HG02884 (cell line): ENCODE results near the gene ASB18.

ENCODE experiments used
- ATAC-seq: cut with Tn5 transposase; IDR thresholded peaks from one replicate; pipeline ENCODE4 v1.9.1; 2021; ENCODE audit warnings: mild to moderate bottlenecking, moderate library complexity; ENCODE audit not compliant: unreplicated experiment

Gene ASB18

GRCh38 chr2:236164925-236165841 lies 99.0 kb downstream of the ASB18 start:
- ATAC-seq, result no peak

GRCh38 chr2:236164201-236164924 lies 99.8 kb downstream of the ASB18 start:
- ATAC-seq, result no peak

GRCh38 chr2:236163471-236164200 lies 100.6 kb downstream of the ASB18 start:
- no peak for ATAC-seq

- ATAC-seq, result no peak
Observed at GRCh38 chr2:236162882-236163470, 101.2 kb downstream of the ASB18 start.

GRCh38 chr2:236162031-236162845 lies 102.0 kb downstream of the ASB18 start:
- ATAC-seq, result no peak

- no peak for ATAC-seq
Observed at GRCh38 chr2:236161531-236161930, 102.7 kb downstream of the ASB18 start.

GRCh38 chr2:236161082-236161462 lies 103.1 kb downstream of the ASB18 start:
- no peak for ATAC-seq

- no peak for ATAC-seq
Observed at GRCh38 chr2:236160366-236161081, 103.7 kb downstream of the ASB18 start.

- ATAC-seq, result no peak
Observed at GRCh38 chr2:236159778-236160170, 104.4 kb downstream of the ASB18 start.

- no peak for ATAC-seq
Observed at GRCh38 chr2:236158969-236159777, 105.0 kb downstream of the ASB18 start.

GRCh38 chr2:236157815-236158498 lies 106.2 kb downstream of the ASB18 start:
- no peak for ATAC-seq

GRCh38 chr2:236157366-236157765 lies 106.8 kb downstream of the ASB18 start:
- no peak for ATAC-seq

GRCh38 chr2:236156860-236157194 lies 107.4 kb downstream of the ASB18 start:
- ATAC-seq, result no peak

- ATAC-seq, result no peak
Observed at GRCh38 chr2:236156095-236156859, 107.9 kb downstream of the ASB18 start.

- no peak for ATAC-seq
Observed at GRCh38 chr2:236155406-236155805, 108.8 kb downstream of the ASB18 start.

- no peak for ATAC-seq
Observed at GRCh38 chr2:236146436-236146835, 117.8 kb downstream of the ASB18 start.

- no peak for ATAC-seq
Observed at GRCh38 chr2:236143811-236144210, 120.4 kb downstream of the ASB18 start.
